DMS 273 (cell line): ENCODE data around the gene MICU1.
"Not testable (repeated sequence)": the region's sequence is repeated elsewhere in the genome, so short reads cannot be mapped to it uniquely, and the experiment has no call there.

ENCODE experiments used
- DNase-seq: peaks from one replicate; lab custom pipeline; 2025; ENCODE audit not compliant: unreplicated experiment; lab: John Stamatoyannopoulos, UW

MICU1 gene

DNA sequence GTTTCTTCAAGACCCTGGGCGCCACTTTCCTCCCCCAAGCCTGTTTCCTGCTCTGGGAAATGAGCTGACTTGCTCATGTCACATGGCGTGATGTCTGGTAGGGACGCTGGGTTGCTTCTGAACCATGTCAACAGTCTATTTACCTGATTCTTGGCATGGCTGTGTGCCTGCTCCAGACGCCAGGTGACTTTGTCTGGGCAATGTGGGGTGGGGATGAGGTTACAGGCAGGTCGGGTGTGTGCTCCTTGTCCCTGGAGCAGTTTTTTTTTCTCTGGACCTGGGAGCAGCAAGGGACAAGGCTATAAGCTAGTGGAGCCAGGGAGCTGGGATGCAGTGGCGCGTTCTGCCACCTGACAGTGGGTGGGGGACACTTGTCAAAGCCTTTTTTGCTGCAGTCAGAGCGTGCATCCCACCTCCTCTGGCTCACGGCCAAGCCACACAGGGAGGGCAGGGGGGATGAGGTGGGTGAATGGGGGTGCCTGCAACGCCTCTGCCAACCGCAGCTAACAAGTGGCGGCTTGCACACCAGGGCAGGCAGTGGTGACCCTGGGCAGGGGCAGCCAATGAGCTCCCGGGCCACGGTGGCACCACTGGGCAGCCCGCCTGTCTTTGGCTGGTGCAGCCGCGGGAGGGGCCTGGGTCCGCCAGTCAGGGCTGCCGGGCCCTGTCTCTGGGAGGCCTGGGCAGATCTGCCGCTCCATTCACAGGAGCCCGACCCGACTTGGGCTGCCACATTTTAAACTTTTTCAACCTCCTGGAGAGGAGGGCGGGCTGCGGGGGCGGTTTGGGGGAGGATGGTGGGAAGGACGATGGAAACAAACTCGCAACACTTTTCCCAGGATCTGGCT is 294.1 kb downstream of the MICU1 start:
- DNase-seq, result peak; percentile 98

DNA sequence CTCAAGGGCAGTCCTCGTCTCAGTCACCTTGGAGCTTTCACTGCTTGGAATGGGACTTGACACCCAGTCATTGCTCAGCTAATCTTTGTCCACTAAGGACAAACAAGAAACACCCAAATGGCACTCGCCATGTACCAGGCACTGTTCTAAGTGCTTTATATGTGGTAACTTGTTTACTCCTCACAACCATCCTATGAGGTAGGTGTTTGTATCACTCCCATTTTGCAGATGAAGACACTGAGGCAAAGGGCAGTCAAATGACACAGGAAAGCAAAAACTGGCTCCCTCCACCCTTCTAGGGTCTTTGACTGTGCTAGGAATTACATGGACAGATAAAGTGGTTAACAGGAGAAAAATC is 295.8 kb downstream of the MICU1 start:
- DNase-seq, result no peak

DNA sequence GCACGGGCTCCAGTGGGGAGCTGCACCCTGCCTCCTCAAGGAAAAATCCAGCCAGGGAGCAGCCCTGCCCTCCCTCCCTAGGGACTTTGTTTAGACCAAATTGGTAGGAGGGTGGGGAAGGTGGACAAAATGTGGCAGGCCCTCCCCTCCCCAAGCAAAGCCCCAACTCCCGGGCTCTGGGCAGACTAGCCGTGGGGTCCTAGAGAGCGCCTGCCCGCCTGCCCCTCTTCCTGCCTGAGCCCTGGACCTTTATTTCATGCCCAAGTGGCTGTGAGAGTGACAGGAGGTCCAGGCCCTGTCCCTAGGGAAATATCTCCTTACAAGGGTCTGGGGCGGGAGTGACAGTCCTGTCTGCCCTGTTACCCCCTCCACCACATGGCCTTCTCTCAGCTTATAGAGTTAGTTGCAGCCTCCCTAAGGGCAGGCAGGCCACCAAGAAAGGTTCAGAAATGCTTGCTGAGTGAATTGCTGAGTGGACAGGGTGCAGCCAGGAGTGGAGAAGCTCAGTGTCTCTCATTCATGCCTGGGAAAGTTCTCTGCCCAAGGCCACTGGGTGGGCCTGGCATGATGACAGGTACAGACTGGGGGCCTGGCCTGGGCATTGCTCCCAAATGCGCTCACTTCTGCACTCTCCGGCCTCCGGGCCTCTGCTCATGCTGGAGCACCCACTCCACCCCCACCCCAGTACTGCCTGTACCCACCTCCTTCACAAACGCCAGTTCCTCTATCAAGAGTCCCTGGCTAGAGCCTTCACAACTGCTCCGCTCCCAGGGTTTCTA is 296.4 kb downstream of the MICU1 start:
- DNase-seq, result peak; percentile 52

DNA sequence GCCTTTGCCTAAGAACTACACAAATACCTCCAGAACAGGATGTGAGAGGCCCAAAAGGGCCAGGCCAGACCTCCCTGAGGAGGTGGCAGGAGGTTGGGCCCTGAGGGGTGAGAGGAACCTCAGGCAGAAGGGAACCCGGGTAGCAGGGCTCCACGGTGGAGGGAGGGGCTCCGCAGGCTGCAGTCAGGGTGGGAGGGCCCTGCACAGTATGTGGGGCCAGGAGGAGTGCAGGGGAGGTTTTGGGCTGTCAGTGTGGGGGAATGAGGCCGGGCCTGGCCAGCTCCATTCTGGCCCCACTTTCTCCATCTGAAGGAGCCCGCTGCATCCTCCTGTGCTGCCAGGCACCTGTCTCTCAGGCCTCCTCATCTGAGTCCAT is 297.1 kb downstream of the MICU1 start:
- DNase-seq, result peak; percentile 58

DNA sequence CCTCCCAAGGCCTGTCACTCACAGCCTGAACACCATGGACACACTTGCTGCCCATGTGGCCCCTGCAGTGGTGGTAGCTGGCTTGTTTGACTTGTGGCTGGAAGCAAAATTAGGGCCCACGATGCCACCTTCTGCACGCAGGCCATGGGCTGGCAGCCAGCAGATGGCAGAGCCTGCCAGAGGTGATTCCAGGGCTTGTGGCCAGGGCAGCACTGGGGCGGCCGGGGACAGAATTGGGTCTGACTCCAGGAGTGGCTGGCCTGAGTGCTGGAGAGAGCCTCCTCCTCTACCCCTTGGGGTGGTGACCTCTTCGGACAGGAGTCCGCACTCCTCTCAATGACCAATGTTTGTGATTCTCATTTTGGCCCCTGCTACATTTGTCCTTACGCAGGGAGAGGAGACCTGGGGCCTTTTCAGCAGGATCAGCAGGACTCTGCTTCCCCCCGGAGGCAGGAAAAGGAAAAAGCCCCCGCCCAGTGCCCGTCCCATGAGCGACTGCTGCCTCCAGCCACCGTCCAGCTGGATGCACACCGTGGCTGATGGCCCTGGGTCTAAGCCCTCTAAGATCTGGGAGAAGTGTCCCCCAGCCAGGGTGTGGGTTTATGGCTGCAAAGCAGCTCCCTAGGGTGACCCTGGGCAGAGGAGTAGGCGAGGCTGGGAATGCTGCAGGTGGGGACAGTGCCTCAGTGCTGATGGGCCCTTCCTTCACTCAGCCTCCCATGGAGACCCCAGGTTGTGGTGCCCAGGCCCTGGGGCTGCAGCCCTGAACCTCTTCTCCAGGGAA is 297.6 kb downstream of the MICU1 start:
- DNase-seq, result peak; percentile 82

DNA sequence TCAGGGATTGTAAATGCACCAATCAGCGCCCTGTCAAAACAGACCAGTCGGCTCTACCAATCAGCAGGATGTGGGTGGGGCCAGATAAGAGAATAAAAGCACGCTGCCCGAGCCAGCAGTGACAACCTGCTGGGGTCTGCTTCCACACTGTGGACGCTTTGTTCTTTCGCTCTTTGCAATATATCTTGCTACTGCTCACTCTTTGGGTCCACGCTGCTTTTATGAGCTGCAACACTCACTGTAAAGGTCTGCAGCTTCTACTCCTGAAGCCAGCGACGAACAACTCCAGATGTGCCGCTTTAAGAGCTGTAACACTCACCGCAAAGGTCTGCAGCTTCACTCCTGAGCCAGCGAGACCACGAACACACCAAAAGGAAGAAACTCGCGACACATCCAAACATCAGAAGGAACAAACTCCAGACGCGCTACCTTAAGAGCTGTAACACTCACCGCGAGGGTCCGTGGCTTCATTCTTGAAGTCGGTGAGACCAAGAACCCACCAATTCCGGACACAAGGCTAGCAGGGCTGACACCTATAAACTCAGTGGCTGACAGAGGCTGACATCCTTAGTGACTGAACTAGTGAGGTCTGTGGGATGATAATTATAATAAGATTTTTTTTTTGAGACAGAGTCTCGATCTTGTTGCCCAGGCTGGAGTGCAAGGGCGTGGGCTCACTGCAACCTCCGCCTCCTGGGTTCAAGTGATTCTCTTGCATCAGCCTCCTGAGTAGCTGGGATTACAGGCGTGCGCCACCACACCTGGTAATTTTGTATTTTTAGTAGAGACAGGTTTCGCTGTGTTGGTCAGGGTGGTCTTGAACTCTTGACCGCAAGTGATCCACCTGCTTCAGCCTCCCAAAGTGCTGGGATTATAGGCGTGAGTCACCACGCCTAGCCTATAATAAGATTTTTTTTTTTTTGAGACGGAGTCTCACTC is 298.9 kb downstream of the MICU1 start:
- DNase-seq, result not testable (repeated sequence)

DNA sequence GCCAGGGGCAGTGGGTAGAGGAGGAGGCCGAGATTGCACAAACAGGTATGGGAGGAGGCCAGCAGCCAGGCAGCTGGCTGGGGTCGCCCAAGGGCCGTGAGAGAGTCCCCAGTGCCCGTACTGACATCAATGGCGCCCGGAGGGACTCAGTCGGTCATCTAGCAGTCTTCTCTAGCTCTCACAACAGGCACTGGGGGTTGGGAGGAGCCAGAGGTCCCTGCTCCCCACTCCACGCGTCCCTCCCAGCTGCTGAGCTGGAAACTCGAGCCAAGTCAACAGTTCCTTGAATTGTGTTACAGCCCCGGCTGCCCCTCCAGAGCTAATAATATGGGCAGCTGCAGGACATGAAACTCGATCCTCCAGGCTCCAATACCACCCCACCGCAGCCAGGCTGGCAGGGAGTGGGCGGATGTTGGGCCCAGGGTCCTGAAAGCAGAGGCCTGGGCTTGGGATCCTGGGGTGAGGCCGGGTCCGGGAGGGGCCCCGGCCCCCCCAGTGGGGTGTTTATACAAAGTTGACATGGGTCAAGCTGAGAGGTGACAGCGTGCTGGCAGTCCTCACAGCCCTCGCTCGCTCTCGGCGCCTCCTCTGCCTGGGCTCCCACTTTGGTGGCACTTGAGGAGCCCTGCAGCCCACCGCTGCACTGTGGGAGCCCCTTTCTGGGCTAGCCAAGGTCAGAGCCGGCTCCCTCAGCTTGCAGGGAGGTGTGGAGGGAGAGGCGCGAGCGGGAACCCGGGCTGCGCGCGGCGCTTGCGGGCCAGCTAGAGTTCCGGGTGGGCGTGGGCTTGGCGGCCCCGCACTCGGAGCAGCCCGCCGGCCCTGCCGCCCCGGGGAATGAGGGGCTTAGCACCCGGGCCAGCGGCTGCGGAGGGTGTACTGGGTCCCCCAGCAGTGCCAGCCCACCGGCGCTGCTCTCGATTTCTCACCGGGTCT is 300.4 kb downstream of the MICU1 start:
- DNase-seq, result peak; percentile 97

DNA sequence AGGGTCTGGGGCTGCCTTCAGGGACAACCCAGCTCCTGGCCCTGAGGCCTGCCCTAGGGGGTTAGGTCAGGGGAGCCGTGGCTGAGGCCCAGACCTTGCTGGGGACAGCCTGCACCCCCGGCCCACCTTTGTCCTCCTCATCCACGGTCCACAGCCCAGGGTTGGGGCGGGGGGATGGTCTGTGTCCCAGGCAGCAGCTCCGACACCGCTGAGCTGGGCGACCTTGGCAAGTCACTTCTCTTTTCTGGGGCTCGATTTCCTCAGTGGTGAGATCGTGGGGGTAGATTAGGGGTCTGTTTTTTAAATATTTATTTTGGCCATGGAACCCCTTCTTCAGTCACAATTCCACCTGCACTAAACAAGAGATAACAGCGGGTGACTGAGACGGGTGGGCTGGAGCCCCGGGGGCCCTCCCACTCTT is 302.1 kb downstream of the MICU1 start:
- no peak for DNase-seq

DNA sequence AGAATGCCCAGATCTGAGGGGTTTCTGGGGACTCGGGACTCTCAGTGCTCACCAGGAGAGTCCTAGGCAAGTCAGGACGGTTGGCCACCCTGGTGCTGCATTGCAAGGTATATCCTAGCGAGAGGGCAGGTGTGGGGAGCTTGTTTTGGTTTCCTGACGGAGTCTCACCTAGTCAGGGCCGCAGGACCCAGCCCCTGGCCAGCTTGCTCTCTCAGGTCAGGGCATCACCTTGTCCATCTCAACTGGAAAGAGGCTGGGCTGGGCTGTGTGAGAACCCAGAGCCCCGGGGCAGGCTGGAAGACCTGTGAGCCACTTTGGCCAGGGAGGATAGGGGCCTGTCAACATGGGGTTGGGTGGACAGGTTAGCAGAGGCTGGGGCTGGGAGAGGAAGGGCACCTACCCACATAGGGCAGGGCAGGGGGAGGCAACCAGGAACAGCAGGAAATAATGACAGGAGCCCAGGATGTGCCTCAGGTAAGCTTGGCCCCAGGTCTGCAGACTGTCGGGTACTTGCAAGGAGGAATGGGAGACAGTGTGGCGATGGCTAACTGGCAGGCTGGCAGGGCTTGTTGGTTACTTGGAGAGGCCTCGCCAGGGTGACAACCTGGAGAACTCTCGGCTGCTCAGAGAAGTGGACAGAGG is 302.6 kb downstream of the MICU1 start:
- no peak for DNase-seq

DNA sequence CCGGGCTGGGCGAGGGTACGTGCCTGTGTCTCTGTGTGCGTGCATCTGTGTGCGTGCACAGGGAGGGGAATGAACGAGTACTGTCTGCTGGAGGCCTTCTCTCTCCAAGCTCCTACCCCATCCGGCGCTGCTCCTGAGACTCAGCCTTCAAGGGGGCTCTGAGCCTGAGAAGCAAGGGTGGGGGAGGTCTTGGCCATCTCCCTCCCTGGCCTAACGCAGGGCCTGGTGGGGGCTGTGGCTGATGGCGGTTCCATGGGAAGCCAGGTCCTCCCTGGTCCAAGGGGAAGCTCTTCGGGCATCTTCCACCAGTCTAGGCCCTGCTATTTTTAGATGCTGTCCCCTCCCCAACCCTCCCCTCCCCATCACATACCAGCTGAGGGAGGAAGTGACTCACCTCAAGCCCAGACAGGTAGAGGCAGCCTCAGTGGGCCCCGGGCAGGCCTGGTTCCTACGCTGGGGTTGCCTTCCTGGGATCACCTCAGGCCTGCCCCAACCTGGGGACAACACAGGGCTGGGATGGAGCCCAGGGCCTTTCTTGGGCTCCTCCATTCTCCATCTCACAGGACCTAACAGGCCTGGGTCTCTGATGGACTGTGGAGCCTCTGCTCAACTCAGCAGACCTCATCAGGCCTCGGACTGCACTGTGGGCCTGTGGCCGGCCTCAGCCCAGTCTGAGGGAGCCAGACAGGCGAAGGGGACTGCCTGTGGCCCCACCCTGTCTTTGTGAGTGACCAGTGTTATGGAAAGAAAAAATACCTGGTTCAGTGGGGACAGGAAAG is 303.4 kb downstream of the MICU1 start:
- no peak for DNase-seq

DNA sequence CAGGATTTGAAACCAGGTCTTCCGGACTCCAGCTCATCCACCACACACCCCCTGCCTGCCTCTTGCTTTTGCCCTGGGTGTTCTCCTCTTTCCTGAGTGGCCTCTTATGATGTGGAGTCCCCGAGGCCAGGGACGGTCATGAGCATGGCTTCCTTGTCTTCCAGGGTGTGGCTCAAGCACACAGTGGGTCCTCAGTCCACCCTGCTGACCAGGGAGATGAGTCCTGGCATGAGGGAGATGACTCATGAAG is 303.9 kb downstream of the MICU1 start:
- DNase-seq, result no peak

DNA sequence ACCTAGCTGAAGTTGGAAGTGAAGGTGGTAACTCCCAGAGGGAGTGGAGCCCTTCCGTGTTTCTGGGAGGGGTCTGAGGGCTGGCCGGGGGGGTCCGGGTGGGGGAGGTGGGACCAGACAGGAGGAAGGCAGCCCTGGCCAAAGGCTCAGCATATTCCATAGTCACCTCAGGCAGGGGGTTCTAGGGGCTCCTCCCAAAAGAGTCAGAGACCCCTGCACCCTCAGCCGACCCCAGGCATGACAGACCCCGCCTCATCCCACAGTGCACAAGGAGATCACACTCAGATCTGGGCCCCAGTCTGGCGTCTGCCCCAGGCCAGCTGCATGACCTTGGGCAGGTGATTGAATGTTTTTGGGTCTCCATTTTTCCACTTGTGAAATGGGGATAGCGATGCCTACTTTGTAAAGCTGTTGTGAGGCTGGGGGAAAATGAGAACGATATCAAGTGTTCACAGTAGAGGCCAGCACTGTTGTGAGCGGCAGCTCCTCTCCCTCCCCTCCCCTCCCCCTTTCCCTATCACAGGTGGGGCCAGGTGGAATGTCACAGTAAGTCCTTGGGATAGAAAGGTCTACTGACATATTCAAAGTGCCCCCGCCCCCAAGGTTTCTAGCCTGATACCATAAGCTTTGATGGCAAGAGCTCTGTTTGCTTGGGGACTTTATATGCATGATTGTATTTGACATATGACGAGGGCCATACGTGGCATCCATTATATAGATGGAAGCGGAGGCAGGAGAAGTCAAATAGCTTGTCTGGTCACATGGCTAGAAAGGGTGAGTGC is 304.4 kb downstream of the MICU1 start:
- DNase-seq, result no peak

DNA sequence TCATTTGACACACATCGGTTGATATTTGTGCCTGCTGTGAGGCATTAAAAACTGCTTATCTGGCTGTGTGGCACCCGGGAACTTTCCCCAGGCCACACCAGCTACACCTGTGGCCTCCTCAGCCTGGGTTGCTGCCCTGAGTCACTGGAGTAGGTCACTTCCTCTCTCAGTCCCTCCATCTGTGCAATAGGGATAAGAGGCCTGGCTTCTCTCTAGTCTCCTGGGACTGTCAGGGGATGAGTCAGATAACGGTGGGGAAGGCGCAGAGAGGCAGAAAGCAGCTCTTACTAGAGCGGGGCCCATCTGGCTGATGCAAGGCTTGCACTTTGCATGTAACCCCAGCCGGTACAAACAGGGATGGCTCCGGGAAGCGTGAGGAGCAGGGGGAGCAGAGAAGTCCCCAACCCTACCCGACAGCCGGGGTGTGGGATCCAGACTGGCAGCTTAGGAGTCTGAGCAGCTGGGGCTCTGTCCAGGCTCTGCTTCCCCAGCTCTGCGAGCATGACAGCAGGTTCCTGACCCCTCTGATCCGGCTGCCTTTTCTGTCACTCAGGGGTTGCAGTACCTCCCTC is 305.1 kb downstream of the MICU1 start:
- peak; percentile 98 for DNase-seq

DNA sequence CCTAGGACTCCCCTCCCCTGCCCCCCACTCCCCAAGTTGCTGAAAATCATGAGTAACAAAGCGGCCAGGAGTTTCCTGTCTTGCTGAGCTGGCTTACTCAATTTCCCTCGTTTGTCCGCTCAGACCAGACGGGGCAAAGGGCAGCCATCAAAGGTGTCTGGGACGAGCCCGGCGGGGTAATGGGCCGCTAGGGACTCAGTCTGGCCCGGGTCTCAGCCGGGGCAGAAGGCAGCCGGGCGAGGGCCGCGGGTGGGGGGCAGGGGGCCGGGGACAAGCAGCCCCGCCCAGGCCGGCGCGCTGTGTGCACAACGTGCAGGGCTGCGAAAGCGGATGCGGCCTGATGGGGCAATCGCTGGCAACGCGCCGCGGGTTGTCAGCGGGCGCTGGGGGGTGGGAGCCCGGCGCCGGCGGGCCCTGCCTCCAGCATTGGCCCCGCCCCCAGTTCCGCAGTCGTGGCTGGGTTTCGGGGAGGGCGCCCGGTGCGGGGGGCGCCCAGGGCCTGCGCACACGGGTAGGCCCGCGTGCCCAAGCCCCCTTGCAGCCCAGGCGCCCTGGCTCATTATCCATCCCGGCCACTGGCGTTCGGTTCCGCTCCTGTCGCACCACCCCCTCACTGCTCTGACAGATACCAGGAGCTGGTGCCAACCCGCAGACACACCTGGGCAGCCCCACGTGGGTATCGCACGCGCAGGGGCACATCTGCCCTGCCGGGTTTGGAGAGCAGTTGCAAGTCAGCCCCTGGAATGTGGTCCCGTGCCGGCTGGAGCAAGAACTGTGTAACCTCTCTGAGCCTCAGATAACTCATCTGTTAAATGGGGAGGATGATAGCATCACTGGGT is 306.2 kb downstream of the MICU1 start:
- peak; percentile 93 for DNase-seq

DNA sequence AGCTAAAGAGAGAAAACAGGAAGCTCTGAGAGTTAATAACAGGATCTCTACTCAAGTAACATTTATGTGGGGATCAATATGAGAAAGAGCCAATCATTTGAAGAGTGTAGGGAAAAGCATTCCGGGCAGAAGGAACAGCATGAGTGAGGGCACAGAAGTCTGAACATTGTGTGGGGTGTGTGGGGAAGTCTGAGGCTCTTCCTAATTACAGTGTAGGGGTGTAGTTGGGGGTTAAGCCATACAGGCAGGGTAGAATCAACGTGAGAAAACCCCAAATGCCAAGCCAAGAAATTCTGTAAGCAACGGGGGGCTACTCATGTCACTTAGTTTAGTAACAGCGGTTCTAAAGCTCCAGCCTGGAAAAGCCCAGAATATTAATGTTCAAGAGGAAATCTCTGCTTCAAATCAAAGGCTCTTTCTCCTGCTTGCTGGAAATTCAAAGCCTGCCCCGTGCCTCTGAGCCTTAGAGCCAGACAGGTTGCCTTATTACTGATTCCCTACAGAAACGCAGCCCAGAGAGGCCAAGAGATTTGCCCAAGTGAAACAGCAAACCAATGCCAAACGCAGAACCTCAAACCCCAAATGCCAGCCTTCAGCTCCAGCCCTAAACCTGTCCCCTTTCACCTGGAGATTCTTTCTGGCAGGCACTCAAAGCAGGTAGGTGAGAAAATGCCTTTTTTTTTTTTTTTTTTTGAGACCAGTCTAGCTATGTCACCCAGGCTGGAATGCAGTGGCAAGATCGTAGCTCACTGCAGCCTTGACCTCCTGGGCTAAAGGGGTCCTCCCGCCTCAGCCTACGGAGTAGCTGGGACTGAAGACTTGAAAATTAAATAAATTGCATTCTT is 307.2 kb downstream of the MICU1 start:
- DNase-seq, result no peak
